Ovary (tissue), 3 donors: Measurements from ENCODE around the gene DNMBP.

Experiments
- CTCF ChIP-seq, 3 donors: fragments of 450-650 bp in 2 of 3; fragments of 200-600 bp in 1 of 3; IDR thresholded peaks; one replicate each; pipeline versions ENCODE4 v1.5.1 to v1.8.0; 2016 to 2022; ENCODE audit warnings: antibody characterized with exemption in 3 of 3, mild to moderate bottlenecking in 1 of 3
- EP300 ChIP-seq: sonication (generic); formaldehyde crosslinking; IDR thresholded peaks from one replicate; pipeline ENCODE4 v1.6.1; 2017; ENCODE audit warnings: antibody characterized with exemption
- POLR2A ChIP-seq: fragments of 450-650 bp; IDR thresholded peaks from one replicate; pipeline ENCODE4 v1.6.1; 2017; ENCODE audit warnings: antibody characterized with exemption, mild to moderate bottlenecking, moderate library complexity
- donor health status: DM: no; HTN: no; CAD: no.

- TF ChIP-seq EP300: no peak
- TF ChIP-seq CTCF (IDR thresholded peaks at IDR 0.05): no peak
- no peak for TF ChIP-seq POLR2A
These were observed 4.8 kb downstream of the DNMBP start for GRCh38 chr10:100004805-100005510.
